ENCODE data around the gene MZT2B. TPM values are rescaled to one million over a fixed set of nuclear protein-coding genes. Genes with fewer than 3 reads are reported as not detected.
"Not testable (repeated sequence)": the region's sequence is repeated elsewhere in the genome, so short reads cannot be mapped to it uniquely, and the experiment has no call there.

The MZT2B gene
- polyA plus RNA-seq, 1 of the 3 experiments (the other 2 are of a cell fraction) = 222 TPM

- H4K20me1 ChIP-seq (ENCODE audit: insufficient read depth) = no peaks in the 10 kb centered on the region
- peaks cover 0 to 25% of the 10 kb centered on the region in 2 experiments for H3K36me3 ChIP-seq (replicated peaks in 1 of 2; ENCODE audit: control insufficient read depth in 1 of 2, insufficient read depth in 2 of 2, low read length in 1 of 2)
- no peak overlapping the region for H3K27ac ChIP-seq (ENCODE audit: low read depth in 2 of 2, low read length in 1 of 2)
- POLR2A ChIA-PET = interaction anchor here (0.6 kb wide), 1 partner anchor 197 kb away, joined by 5 read pairs; no protein-coding TSS in a partner anchor
- CTCF ChIA-PET = interaction anchor here (1.0 kb wide), 1 partner anchor 11 kb away, joined by 4 read pairs; the partner anchor contains the start of gene SMPD4
- H3F3A ChIP-seq (replicated peaks; ENCODE audit: insufficient read depth) = no peaks in the 10 kb centered on the region
- DNase-seq = no peak
- H3K9me2 ChIP-seq = no peaks in the 10 kb centered on the region
- peaks cover 9% of the 10 kb centered on the region; the same call in 1 of the 2 replicates for H3K79me2 ChIP-seq (ENCODE audit: insufficient read depth)
- H2AFZ ChIP-seq (ENCODE audit: low read depth) = no peak overlapping the region
- H3K4me2 ChIP-seq = no peak overlapping the region
- H3K27me3 ChIP-seq (ENCODE audit: insufficient read depth) = no peaks in the 10 kb centered on the region
- H3K9ac ChIP-seq = no peak overlapping the region
- no peaks in the 10 kb centered on the region for H3K9me3 ChIP-seq
- no peak overlapping the region for H3K4me3 ChIP-seq (ENCODE audit: low read depth in 2 of 2, low read length in 1 of 2)
- 96% methylated on average over 7 of the region's 7 CpGs for WGBS (ENCODE audit: low lambda C conversion rate)
- H3K4me1 ChIP-seq (ENCODE audit: control insufficient read depth in 1 of 2, insufficient read depth in 2 of 2, low read depth in 1 of 2, low read length in 1 of 2) = no peaks in the 10 kb centered on the region
- TF ChIP-seq MEF2A (IDR thresholded peaks at IDR 0.05; ENCODE audit: borderline replicate concordance, low read depth) = no peak
- no peak for TF ChIP-seq EP300 (IDR thresholded peaks at IDR 0.05; ENCODE audit: borderline replicate concordance in 1 of 2, low read depth in 1 of 2, low read length in 1 of 2)
- TF ChIP-seq, protein P1, sequence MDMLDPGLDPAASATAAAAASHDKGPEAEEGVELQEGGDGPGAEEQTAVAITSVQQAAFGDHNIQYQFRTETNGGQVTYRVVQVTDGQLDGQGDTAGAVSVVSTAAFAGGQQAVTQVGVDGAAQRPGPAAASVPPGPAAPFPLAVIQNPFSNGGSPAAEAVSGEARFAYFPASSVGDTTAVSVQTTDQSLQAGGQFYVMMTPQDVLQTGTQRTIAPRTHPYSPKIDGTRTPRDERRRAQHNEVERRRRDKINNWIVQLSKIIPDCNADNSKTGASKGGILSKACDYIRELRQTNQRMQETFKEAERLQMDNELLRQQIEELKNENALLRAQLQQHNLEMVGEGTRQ (IDR thresholded peaks at IDR 0.05; ENCODE audit: borderline replicate concordance, low read depth, low read length) = no peak
- TF ChIP-seq CHD2 (IDR thresholded peaks at IDR 0.05; ENCODE audit: low read length, partially characterized antibody) = no peak
- TF ChIP-seq NFIC (IDR thresholded peaks at IDR 0.05; ENCODE audit: borderline replicate concordance) = no peak
- no peak for TF ChIP-seq TEAD4 (IDR thresholded peaks at IDR 0.05; ENCODE audit: borderline replicate concordance, insufficient read depth)
- TF ChIP-seq RXRA (IDR thresholded peaks at IDR 0.05; ENCODE audit: borderline replicate concordance, low read depth) = no peak
- no peak for TF ChIP-seq POLR2AphosphoS5 (IDR thresholded peaks at IDR 0.05; ENCODE audit: low read depth, low read length)
- no peak for TF ChIP-seq USF1 (IDR thresholded peaks at IDR 0.05; ENCODE audit: borderline replicate concordance, low read depth)
- TF ChIP-seq ZBTB33 (IDR thresholded peaks at IDR 0.05; ENCODE audit: borderline replicate concordance, low read depth) = no peak
Observed at GRCh38 chr2:130169896-130170295, 12.2 kb upstream of the MZT2B start.

DNA sequence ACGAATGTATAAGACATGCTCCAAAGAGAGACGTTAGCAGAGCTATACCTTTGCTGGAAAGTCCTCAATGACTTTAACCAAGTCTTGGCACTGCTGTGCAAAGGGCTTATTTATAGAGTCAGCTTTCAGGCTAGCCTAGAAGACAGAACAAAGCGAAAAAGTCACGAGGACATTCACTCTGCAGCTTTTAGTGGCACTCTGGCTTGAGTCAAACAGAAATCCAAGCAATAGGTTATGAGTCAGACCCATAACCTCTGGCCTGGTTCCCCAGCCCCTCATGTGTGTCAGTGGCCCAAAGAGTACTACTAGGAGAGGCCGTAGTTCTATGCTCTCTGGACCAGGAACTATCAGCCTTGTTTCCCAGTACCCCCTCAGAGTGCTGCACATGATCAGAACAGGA is 7.2 kb upstream of the MZT2B start:
- 93% methylated on average over 4 of the region's 5 CpGs for WGBS (ENCODE audit: low lambda C conversion rate)
- Histone ChIP-seq H4K20me1 (ENCODE audit: insufficient read depth) (peaks cover 12% of the 10 kb centered on the region; the same call in 1 of the 2 replicates), H3K79me2 (ENCODE audit: insufficient read depth) (peaks cover 55% of the 10 kb centered on the region), H3K36me3 (replicated peaks in 1 of 2; ENCODE audit: control insufficient read depth in 1 of 2, insufficient read depth in 2 of 2, low read length in 1 of 2) (peaks cover 4 to 20% of the 10 kb centered on the region in 2 experiments)
- H3F3A ChIP-seq (replicated peaks; ENCODE audit: insufficient read depth); H3K9me3 ChIP-seq; CTCF ChIA-PET; H3K9me2 ChIP-seq; H3K4me3 ChIP-seq (ENCODE audit: low read depth in 2 of 2, low read length in 1 of 2); DNase-seq; H3K4me1 ChIP-seq (ENCODE audit: control insufficient read depth in 1 of 2, insufficient read depth in 2 of 2, low read depth in 1 of 2, low read length in 1 of 2); H3K9ac ChIP-seq; H2AFZ ChIP-seq (ENCODE audit: low read depth); H3K4me2 ChIP-seq; H3K27ac ChIP-seq (ENCODE audit: low read depth in 2 of 2, low read length in 1 of 2); H3K27me3 ChIP-seq (ENCODE audit: insufficient read depth); POLR2A ChIA-PET: not testable (repeated sequence)

DNA sequence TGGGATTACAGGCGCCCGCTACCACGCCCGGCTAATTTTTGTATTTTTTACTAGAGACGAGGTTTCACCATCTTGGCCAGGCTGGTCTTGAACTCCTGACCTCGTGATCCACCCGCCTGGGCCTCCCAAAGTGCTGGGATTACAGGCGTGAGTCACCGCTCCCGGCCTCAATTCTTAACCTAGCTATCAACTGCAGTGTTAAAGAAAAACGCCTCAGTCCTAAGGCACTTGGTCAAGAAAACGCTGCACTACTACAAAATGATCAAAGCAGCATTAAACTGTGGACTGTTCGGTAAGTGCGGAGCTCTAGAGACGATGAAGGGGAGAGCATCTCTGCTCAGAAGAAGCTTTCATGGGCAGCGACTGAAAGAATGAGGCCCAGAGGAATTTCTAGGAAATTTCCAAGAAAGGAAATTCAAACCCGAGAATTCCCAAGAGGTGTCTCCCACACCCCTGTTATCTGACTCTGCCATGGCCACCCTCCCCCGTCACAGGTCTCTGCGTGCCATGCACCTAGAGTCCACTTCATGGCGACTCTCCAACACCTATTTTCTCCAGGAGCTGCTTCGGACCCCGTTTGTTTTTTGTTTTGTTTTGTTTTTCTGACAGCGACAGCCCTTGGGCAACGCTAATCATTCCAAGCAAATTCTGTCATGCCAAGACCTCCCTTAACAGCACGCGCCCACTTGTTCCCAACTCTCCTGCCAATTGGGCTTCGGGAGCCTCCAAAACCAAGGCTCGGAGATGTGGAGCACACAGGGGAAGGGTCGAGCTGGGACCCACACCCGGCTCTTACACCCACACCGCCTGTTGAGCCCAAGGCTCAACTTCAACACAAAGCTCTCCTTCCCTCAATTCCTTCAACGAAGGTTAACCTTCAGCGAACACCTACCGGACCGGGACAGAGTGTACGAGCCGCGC is 1.4 kb upstream of the MZT2B start:
- Histone ChIP-seq H3K9ac (peak overlapping the region; percentile 85), H3K79me2 (ENCODE audit: insufficient read depth) (peaks cover 80% of the 10 kb centered on the region), H3K4me1 (ENCODE audit: control insufficient read depth in 1 of 2, insufficient read depth in 2 of 2, low read depth in 1 of 2, low read length in 1 of 2) (peaks cover 0 to 25% of the 10 kb centered on the region in 2 experiments; a peak in 2 of 4 replicates), H3K27ac (ENCODE audit: low read depth in 2 of 2, low read length in 1 of 2) (peak overlapping the region; percentile 43 to 52; a peak in 2 of 4 replicates), H3K4me2 (peak overlapping the region; percentile 88), H3K4me3 (ENCODE audit: low read depth in 2 of 2, low read length in 1 of 2) (peak overlapping the region; percentile 92 to 95), H2AFZ (ENCODE audit: low read depth) (0 out of 2 replicates have a peak overlapping the region, but pooled peaks have one; percentile 41), H4K20me1 (ENCODE audit: insufficient read depth) (peaks cover 12% of the 10 kb centered on the region; the same call in 1 of the 2 replicates)
- H3K27me3 ChIP-seq (ENCODE audit: insufficient read depth); H3K9me2 ChIP-seq; DNase-seq; H3F3A ChIP-seq (replicated peaks; ENCODE audit: insufficient read depth); H3K36me3 ChIP-seq (replicated peaks in 1 of 2; ENCODE audit: control insufficient read depth in 1 of 2, insufficient read depth in 2 of 2, low read length in 1 of 2); H3K9me3 ChIP-seq: not testable (repeated sequence)
- POLR2A ChIA-PET = interaction anchor here (0.8 to 1.8 kb wide), 3 partner anchors 23 to 162 kb away, joined by 3 to 14 read pairs (median 5); partner anchors contain the start of gene IMP4
- CTCF ChIA-PET = interaction anchor here (0.7 to 11.1 kb wide), 13 partner anchors 10 to 257 kb away, joined by 3 to 113 read pairs (median 4); partner anchors contain the start of genes IMP4 and PTPN18
- WGBS (ENCODE audit: low lambda C conversion rate) = 15% methylated on average over 38 of the region's 38 CpGs

Data from SK-N-SH (cell line).